ENCODE results near the gene RUNX3. TPM values are rescaled to one million over a fixed set of nuclear protein-coding genes. Genes with fewer than 3 reads are reported as not detected.
A peak's percentile ranks its signal among the peaks of the same experiment; 100 is the strongest.

RUNX3 gene
- total and polyA plus RNA-seq, 2 of the 8 experiments (the other 6 are each of a cell fraction or from before 2014, with no cell fraction given) = 0.62 to 0.82 TPM

- DNase-seq (ENCODE audit: low read depth in 1 of 2, low spot score in 2 of 2) = peak in 1 of 2 experiments; percentile 39
- WGBS, 2 experiments (ENCODE audit: extremely low coverage in 1 of 2, insufficient coverage in 1 of 2, insufficient read length in 1 of 2, insufficient replicate concordance in 2 of 2, low coverage in 1 of 2, low lambda C conversion rate in 2 of 2, missing lambda C conversion rate in 1 of 2) = 86% methylated on average over 8 of the region's 10 CpGs; no CpG with 5 or more reads in 1 of the 2 experiments
These were observed 27.0 kb downstream of the RUNX3 start for GRCh38 chr1:24903011-24903461.

More at GRCh38 chr1:24903011-24903461, 27.0 kb downstream of the RUNX3 start:
- no peaks in the 10 kb centered on the region for H3K79me2 ChIP-seq (ENCODE audit: control insufficient read depth in 1 of 2, insufficient read depth in 2 of 2, low read length in 2 of 2)
- H4K20me1 ChIP-seq (replicated peaks in 1 of 2; ENCODE audit: control insufficient read depth in 1 of 2, insufficient read depth in 2 of 2, low read length in 2 of 2) = no peaks in the 10 kb centered on the region
- no peak overlapping the region for H4K5ac ChIP-seq (ENCODE audit: insufficient read length, low read depth, low read length)
- 0 out of 2 replicates have a peak overlapping the region, but pooled peaks have one; percentile 72 for H2BK15ac ChIP-seq (ENCODE audit: low read length)
- no peak overlapping the region for H2AK5ac ChIP-seq (ENCODE audit: low read depth, low read length)
- no peaks in the 10 kb centered on the region for H3K23me2 ChIP-seq (ENCODE audit: low read depth, low read length)
- H3K18ac ChIP-seq (ENCODE audit: extremely low read depth, low read length) = no peak overlapping the region
- H3K79me1 ChIP-seq (ENCODE audit: low read depth, low read length) = no peaks in the 10 kb centered on the region
- H3K9ac ChIP-seq (replicated peaks in 1 of 4; ENCODE audit: extremely low read depth in 1 of 4, low read depth in 3 of 4, low read length in 3 of 4) = no peak overlapping the region
- no peak overlapping the region for H3K56ac ChIP-seq (replicated peaks; ENCODE audit: insufficient read length, low read depth, low read length)
- no peaks in the 10 kb centered on the region for H3K36me3 ChIP-seq (ENCODE audit: control insufficient read depth in 2 of 4, insufficient read depth in 4 of 4, low read length in 3 of 4)
- H3K4me2 ChIP-seq (ENCODE audit: insufficient read depth in 1 of 2, low read depth in 2 of 2, low read length in 2 of 2) = no peak overlapping the region
- H2BK5ac ChIP-seq (ENCODE audit: low read depth, low read length) = peak overlapping the region; percentile 60
- H3K4me3 ChIP-seq (ENCODE audit: extremely low read depth in 1 of 4, insufficient read depth in 2 of 4, low read depth in 3 of 4, low read length in 4 of 4) = no peak overlapping the region
- no peak overlapping the region for H3K14ac ChIP-seq (ENCODE audit: insufficient read length)
- TF ChIP-seq NRF1 (IDR thresholded peaks at IDR 0.05; ENCODE audit: low read depth, low read length) = no peak
- no peak overlapping the region for H2BK120ac ChIP-seq (replicated peaks; ENCODE audit: low read depth, low read length)
- peak overlapping the region; percentile 23; the same call in 1 of the 2 replicates for H4K8ac ChIP-seq (ENCODE audit: extremely low read depth, insufficient read depth, low read length)
- FAIRE-seq = no peak
- no peak overlapping the region for H3K4ac ChIP-seq (replicated peaks; ENCODE audit: insufficient read length, low read depth, low read length)
- H2BK20ac ChIP-seq (ENCODE audit: low read length) = no peak overlapping the region
- no peak overlapping the region for H2AFZ ChIP-seq (ENCODE audit: low read length)
- H4K91ac ChIP-seq (replicated peaks; ENCODE audit: insufficient read length, low read length) = no peak overlapping the region
- CTCF ChIA-PET (ENCODE audit: partially characterized antibody) = interaction anchor here (1.0 to 1.1 kb wide), 2 partner anchors 73 to 488 kb away, joined by 3 read pairs; partner anchors contain the start of gene NIPAL3
- no peaks in the 10 kb centered on the region for H3K27me3 ChIP-seq (replicated peaks in 1 of 4; ENCODE audit: control insufficient read depth in 3 of 4, extremely low read depth in 1 of 4, insufficient read depth in 3 of 4, low read length in 3 of 4)
- H2BK12ac ChIP-seq (ENCODE audit: low read depth, low read length) = peak overlapping the region; percentile 52; the same call in 1 of the 2 replicates
- H3K23ac ChIP-seq (ENCODE audit: insufficient read length) = no peak overlapping the region
- H3K9me3 ChIP-seq (ENCODE audit: insufficient read depth in 2 of 2, low read depth in 1 of 2, low read length in 1 of 2) = no peaks in the 10 kb centered on the region
- POLR2A ChIA-PET (ENCODE audit: partially characterized antibody) = no interaction called here
- no peaks in the 10 kb centered on the region; a peak in 2 of 7 replicates for H3K4me1 ChIP-seq (replicated peaks in 1 of 4; ENCODE audit: control insufficient read depth in 3 of 4, insufficient read depth in 4 of 4, low read length in 3 of 4)
- no peak overlapping the region for H3K27ac ChIP-seq (ENCODE audit: low read depth, low read length)

Measured in H1 (cell line).